Astrocyte (in vitro differentiated cells and primary cell): ENCODE results near the gene DGKZ. TPM values are rescaled to one million over a fixed set of nuclear protein-coding genes. Genes with fewer than 3 reads are reported as not detected.
A peak's percentile ranks its signal among the peaks of the same experiment; 100 is the strongest.

ENCODE experiments used
- DNase-seq: peaks from one replicate; pipeline ENCODE4 v3.0.0-alpha.2; 2010; ENCODE audit warnings: low read depth
- FAIRE-seq: peaks from 2 replicates; lab custom pipeline; 2011; peaks lifted over from hg19 to GRCh38; lab: Jason Lieb, UNC
- H2AFZ ChIP-seq: 2 replicates; pipeline ENCODE4 v1.6.0; 2012; ENCODE audit warnings: low read depth, low read length, inconsistent platforms
- H3K27ac ChIP-seq: 2 replicates; pipeline ENCODE4 v1.5.1; 2011; ENCODE audit warnings: low read depth, low read length, inconsistent platforms
- H3K27me3 ChIP-seq: 2 replicates; pipeline ENCODE4 v1.6.0; 2011; ENCODE audit warnings: low read length, inconsistent platforms; ENCODE audit not compliant: insufficient read depth
- H3K36me3 ChIP-seq: 2 replicates; pipeline ENCODE4 v1.5.1; 2011; ENCODE audit warnings: low read length, inconsistent platforms; ENCODE audit not compliant: insufficient read depth
- H3K4me1 ChIP-seq: 2 replicates; pipeline ENCODE4 v1.5.1; 2011; ENCODE audit warnings: low read length, inconsistent platforms; ENCODE audit not compliant: insufficient read depth
- H3K4me2 ChIP-seq: 2 replicates; pipeline ENCODE4 v1.6.0; 2012; ENCODE audit warnings: low read length, inconsistent platforms
- H3K4me3 ChIP-seq: 2 replicates; pipeline ENCODE4 v1.5.1; 2011; ENCODE audit warnings: low read depth, mild to moderate bottlenecking, low read length, inconsistent platforms; ENCODE audit not compliant: insufficient read depth
- H3K79me2 ChIP-seq: 2 replicates; pipeline ENCODE4 v1.6.0; 2012; ENCODE audit warnings: mild to moderate bottlenecking, low read length, inconsistent platforms; ENCODE audit not compliant: insufficient read depth
- H3K9ac ChIP-seq: 2 replicates; pipeline ENCODE4 v1.6.0; 2012; ENCODE audit warnings: mild to moderate bottlenecking, low read length, inconsistent platforms
- H3K9me3 ChIP-seq: 2 replicates; pipeline ENCODE4 v1.5.1; 2012; ENCODE audit warnings: low read depth, mild to moderate bottlenecking, low read length, inconsistent platforms; ENCODE audit not compliant: insufficient read depth
- H4K20me1 ChIP-seq: 2 replicates; pipeline ENCODE4 v1.6.0; 2012; ENCODE audit warnings: low read length, inconsistent platforms; ENCODE audit not compliant: insufficient read depth
- H3K27ac Mint-ChIP-seq: one replicate; pipeline ENCODE4 v1.8.0; 2021; ENCODE audit warnings: mild to moderate bottlenecking, mixed read lengths; ENCODE audit not compliant: unreplicated experiment
- H3K27me3 Mint-ChIP-seq: one replicate; pipeline ENCODE4 v1.8.0; 2021; ENCODE audit warnings: low read depth, mixed read lengths; ENCODE audit not compliant: unreplicated experiment
- H3K36me3 Mint-ChIP-seq: one replicate; pipeline ENCODE4 v1.8.0; 2021; ENCODE audit warnings: low read depth, mixed read lengths; ENCODE audit not compliant: unreplicated experiment
- H3K4me1 Mint-ChIP-seq: one replicate; pipeline ENCODE4 v1.8.0; 2021; ENCODE audit warnings: low read depth, mixed read lengths; ENCODE audit not compliant: unreplicated experiment
- H3K4me3 Mint-ChIP-seq: one replicate; pipeline ENCODE4 v1.8.0; 2021; ENCODE audit warnings: mild to moderate bottlenecking, moderate library complexity, mixed read lengths; ENCODE audit not compliant: unreplicated experiment
- H3K9me3 Mint-ChIP-seq: one replicate; pipeline ENCODE4 v1.8.0; 2021; ENCODE audit warnings: mild to moderate bottlenecking, mixed read lengths; ENCODE audit not compliant: unreplicated experiment
- CTCF ChIP-seq: IDR thresholded peaks from 2 replicates; pipeline ENCODE4 v1.5.1; 2011; ENCODE audit warnings: low read depth, mild to moderate bottlenecking, inconsistent platforms, low read length, moderate library complexity; ENCODE audit not compliant: insufficient read depth
- EZH2 ChIP-seq: IDR thresholded peaks from 2 replicates; pipeline ENCODE4 v1.6.1; 2012; ENCODE audit warnings: mild to moderate bottlenecking, low read length, inconsistent platforms; ENCODE audit not compliant: insufficient read depth
- total RNA-seq: library from RNA; stranded (reverse); gene quantifications from 2 replicates; pipeline ENCODE4 v1.2.1, GENCODE V29; 2021

DGKZ gene
- total RNA-seq, 1 donor from 2014 or later, result 59.3 TPM

- H3K79me2 ChIP-seq, result peaks cover 36% of the 10 kb centered on the region
Measured at GRCh38 chr11:46307369-46307768, 39.9 kb upstream of the DGKZ start.

GRCh38 chr11:46307785-46308341, 39.4 kb upstream of the DGKZ start:
- no peak overlapping the region for H3K4me3 ChIP-seq
- no peak overlapping the region for H2AFZ ChIP-seq
- H4K20me1 ChIP-seq, result peaks cover 65% of the 10 kb centered on the region
- peaks cover 33% of the 10 kb centered on the region for H3K79me2 ChIP-seq
- Mint-ChIP-seq H3K36me3 (peaks cover 23% of the 10 kb centered on the region), H3K27ac (no peak overlapping the region), H3K9me3 (no peaks in the 10 kb centered on the region), H3K4me1 (peaks cover 36% of the 10 kb centered on the region), H3K4me3 (no peak overlapping the region), H3K27me3 (no peaks in the 10 kb centered on the region)
- no peak for TF ChIP-seq CTCF
- TF ChIP-seq EZH2, result no peak
- no peaks in the 10 kb centered on the region for H3K9me3 ChIP-seq
- FAIRE-seq (no peak), DNase-seq (no peak)
- H3K4me2 ChIP-seq, result no peak overlapping the region
- no peak overlapping the region for H3K27ac ChIP-seq
- no peaks in the 10 kb centered on the region for H3K27me3 ChIP-seq
- H3K4me1 ChIP-seq, result peaks cover 9% of the 10 kb centered on the region
- H3K36me3 ChIP-seq, result peaks cover 16% of the 10 kb centered on the region
- no peak overlapping the region for H3K9ac ChIP-seq

More at GRCh38 chr11:46307369-46307768, 39.9 kb upstream of the DGKZ start:
- Histone ChIP-seq H3K27ac (no peak overlapping the region), H3K4me3 (no peak overlapping the region), H3K9me3 (no peaks in the 10 kb centered on the region), H3K36me3 (peaks cover 16% of the 10 kb centered on the region), H4K20me1 (peaks cover 69% of the 10 kb centered on the region), H3K4me1 (peaks cover 9% of the 10 kb centered on the region), H3K9ac (no peak overlapping the region), H3K27me3 (no peaks in the 10 kb centered on the region), H3K4me2 (no peak overlapping the region), H2AFZ (no peak overlapping the region)
- Mint-ChIP-seq H3K4me3 (no peak overlapping the region), H3K27me3 (no peaks in the 10 kb centered on the region), H3K36me3 (peaks cover 23% of the 10 kb centered on the region), H3K27ac (peak overlapping the region; percentile 47), H3K9me3 (no peaks in the 10 kb centered on the region), H3K4me1 (peaks cover 36% of the 10 kb centered on the region)
- TF ChIP-seq CTCF (no peak), EZH2 (no peak)
- FAIRE-seq (no peak), DNase-seq (no peak)
